Superior temporal gyrus (tissue), 1 donor: ENCODE data around the gene COX4I2.
"Not testable (repeated sequence)": the region's sequence is repeated elsewhere in the genome, so short reads cannot be mapped to it uniquely, and the experiment has no call there.

ENCODE experiments used
- DNase-seq: peaks from one replicate; pipeline ENCODE4 v3.0.0-alpha.2; 2016; ENCODE audit errors: extremely low spot score

Gene COX4I2

GRCh38 chr20:31607640-31608250 lies 30.0 kb upstream of the COX4I2 start:
- no peak for DNase-seq

DNA sequence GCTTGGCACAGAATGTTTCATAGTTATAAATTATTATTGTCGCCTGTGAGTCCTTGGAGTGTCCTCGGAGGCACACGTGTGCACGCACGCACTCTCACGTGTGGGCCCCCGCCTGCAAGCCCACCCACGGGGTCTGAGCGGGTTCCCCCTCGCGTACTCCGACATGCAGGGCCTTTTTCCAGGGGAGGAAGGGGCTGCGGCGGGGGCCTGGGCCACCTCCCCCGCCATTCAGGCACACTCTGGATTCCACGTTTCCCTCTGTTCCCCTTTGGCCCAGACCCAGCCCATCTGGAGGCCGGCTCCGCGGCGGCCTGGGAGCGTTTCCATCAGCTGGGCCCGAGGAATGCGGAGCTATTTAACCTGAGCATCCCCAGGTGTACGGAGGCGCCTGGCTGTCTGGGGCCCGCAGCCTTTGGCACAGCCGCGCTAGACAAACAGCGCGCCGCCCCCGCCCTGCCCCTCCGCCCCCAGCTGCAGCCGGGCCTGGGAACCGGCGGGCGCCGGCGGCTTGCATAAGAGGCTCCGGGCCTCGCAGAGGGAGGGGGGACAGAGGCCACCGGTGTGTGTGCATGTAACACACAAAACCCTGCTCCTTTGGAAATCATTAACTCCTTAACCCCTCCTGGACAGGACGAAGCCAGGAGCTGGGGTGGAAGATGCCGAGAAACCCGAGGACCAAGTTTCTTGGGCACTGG lies 29.3 kb upstream of the COX4I2 start:
- no peak for DNase-seq

GRCh38 chr20:31612271-31612640 lies 25.5 kb upstream of the COX4I2 start:
- DNase-seq, result not testable (repeated sequence)

DNA sequence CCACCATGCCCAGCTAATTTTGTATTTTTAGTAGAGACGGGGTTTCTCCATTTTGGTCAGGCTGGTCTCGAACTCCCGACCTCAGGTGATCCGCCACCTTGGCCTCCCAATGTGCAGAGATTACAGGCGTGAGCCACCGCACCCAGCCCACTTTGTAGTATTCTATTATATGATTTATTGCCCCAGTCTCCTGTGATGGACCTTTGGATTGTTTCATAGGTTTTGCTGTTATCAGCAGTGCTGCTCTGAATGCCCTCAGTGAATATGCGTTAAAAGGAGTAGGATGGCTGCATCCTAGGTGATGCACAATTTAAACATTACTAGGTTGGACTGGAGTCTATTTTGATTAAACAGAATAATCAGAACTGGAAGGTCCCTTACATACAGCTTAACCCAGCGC lies 22.3 kb upstream of the COX4I2 start:
- no peak for DNase-seq

- no peak for DNase-seq
Measured at GRCh38 chr20:31617432-31618104, 20.1 kb upstream of the COX4I2 start.

GRCh38 chr20:31620246-31620645 lies 17.5 kb upstream of the COX4I2 start:
- no peak for DNase-seq

DNA sequence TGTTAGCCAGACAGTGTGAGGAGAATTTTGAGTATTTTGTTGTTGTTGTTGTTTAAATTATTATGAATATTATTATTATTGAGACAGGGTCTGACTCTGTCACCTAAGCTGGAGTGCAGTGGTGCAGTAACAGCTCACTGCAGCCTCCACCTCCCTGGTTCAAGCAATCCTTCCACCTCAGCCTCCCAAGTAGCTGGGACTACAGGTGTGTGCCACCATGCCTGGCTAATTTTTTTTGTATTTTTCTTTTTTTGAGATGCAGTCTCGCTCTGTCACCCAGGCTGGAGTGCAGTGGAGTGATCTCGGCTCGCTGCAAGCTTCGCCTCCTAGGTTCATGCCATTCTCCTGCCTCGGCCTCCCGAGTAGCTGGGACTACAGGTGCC lies 14.6 kb upstream of the COX4I2 start:
- DNase-seq, result not testable (repeated sequence)

DNA sequence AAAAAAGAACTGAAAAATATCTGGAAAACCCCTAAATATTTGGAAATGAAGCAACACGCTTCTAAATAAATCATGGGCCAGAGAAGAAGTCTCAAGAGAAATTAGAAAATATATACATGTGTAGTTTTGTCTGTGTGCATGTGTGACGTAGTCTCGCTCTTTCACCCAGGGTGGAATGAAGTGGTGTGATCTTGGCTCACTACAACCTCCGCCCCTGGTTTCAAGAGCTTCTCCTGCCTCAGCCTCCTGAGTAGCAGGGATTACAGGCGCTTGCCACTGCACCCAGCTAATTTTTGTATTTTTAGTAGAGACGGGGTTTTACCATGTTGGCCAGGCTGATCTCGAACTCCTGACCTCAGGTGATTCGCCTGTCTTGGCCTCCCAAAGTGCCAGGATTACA lies 11.2 kb upstream of the COX4I2 start:
- not testable (repeated sequence) for DNase-seq

DNA sequence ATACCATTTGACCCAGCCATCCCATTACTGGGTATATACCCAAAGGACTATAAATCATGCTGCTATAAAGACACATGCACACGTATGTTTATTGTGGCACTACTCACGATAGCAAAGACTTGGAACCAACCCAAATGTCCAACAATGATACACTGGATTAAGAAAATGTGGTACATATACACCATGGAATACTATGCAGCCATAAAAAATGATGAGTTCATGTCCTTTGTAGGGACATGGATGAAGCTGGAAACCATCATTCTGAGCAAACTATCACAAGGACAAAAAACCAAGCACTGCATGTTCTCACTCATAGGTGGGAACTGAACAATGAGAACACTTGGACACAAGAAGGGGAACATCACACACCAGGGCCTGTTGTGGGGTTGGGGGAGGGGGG lies 9.7 kb upstream of the COX4I2 start:
- DNase-seq, result not testable (repeated sequence)

GRCh38 chr20:31630187-31630790 lies 7.4 kb upstream of the COX4I2 start:
- no peak for DNase-seq

DNA sequence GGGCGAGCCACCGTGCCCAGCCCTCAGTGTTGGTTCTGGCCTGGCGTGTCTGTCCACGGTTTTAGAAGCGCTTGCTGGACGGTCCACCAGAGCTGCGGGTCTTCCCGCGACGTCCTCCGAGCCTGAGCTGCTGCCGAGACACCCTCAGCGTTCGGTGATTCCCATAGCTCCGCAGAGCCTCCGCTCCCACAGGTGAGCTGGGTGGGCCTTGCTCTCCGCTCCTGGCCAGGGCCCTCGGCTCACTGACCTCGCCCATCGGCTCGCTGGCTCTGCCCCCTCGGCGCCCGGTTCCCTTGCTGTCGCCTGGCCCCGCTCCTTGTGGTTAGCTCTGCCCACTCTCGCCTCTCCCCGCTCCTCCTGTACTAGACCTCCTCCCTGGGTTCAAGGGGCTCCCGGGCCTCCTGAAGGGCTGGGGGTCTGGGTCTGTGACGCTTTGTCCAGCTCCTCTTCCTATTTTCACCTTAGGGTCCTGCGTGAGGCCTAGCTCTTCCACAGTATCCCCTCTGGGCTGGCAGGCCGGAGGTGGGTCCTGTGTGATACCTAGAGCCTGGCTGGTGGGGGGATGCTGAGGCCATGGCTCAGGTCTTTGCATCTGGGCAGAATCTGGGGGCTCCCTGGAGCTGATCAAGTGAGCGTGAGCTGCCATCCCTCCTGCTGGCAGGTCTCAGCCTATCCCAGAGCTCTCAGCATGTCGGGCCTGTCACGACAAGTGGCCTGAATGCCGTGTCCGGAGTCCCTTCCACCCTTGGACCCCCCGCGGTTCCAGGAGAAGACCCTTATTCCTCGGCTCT lies 5.0 kb upstream of the COX4I2 start:
- no peak for DNase-seq

DNA sequence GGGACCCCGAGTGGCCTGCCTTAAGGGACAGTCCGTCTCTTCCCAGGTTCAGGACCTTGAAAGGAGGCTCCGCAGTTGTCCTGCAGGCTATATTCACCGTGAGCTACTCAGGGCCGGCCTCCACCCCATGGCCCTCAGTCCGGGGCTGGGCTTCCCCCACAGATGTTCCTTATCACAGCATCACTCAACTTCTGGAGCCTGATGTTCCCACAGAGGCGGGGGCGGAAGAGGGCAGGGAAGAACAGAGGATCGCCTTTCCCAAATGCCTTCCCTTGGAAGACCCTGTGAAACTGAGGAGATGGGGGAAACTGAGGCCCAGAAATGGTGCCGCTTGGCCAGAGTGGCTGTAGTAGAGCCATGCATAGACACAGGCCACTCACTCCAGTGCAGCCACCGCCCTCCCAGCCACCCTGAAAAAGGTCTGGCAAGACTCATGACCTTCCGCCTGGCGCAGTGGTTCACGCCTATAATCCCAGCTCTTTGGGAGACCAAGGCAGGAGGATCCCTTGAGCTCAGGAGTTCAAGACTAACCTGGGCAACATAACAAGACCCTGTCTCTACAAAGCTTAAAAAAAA lies 4.3 kb upstream of the COX4I2 start:
- no peak for DNase-seq

- DNase-seq, result no peak
Measured at GRCh38 chr20:31638317-31638716, 605 bp downstream of the COX4I2 start.

- no peak for DNase-seq
Measured at GRCh38 chr20:31638816-31639215, 1.1 kb downstream of the COX4I2 start.

- no peak for DNase-seq
Measured at GRCh38 chr20:31640259-31640658, 2.5 kb downstream of the COX4I2 start.

DNA sequence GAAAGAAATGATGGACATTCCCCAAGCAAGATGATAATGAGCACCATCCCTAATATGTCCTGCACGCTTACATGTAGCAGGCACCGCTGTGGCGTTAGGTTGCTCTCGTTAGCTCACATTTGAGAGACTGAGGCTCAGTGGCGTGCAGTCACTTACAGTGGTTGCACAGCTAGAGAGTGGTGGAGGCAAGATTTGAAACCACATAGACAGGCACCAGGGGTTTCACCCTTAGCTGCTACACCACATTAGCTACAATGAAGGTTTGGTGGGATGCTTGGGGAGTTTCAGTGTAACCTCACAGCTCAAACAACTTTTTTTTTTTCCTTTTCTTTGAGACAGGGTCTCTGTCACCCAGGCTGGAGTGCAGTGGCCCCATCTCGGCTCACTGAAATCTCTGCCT lies 3.7 kb downstream of the COX4I2 start:
- DNase-seq, result no peak

- DNase-seq, result no peak
Measured at GRCh38 chr20:31642837-31643236, 5.1 kb downstream of the COX4I2 start.

- DNase-seq, result no peak
Measured at GRCh38 chr20:31643522-31643921, 5.8 kb downstream of the COX4I2 start.

DNA sequence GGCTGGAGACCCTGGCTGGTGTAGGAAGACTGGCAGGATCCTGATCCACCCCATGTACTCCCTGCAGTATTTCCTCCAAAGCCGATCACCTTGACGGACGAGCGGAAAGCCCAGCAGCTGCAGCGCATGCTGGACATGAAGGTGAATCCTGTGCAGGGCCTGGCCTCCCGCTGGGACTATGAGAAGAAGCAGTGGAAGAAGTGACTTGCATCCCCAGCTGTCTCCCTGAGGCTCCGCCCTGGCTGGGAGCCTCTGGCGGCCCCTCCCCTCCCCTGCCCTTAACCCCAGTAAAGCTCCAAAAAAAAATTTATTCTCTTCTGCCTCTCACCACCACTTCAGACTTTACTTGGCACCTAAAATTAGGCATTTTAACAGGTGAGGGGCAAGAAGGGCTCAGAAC lies 7.0 kb downstream of the COX4I2 start:
- no peak for DNase-seq

GRCh38 chr20:31648104-31648503 lies 10.4 kb downstream of the COX4I2 start:
- not testable (repeated sequence) for DNase-seq

- no peak for DNase-seq
Measured at GRCh38 chr20:31652917-31653396, 15.2 kb downstream of the COX4I2 start.
